Fibroblast of villous mesenchyme (primary cell): ENCODE data around the gene TF. TPM values are rescaled to one million over a fixed set of nuclear protein-coding genes. Genes with fewer than 3 reads are reported as not detected.

Experiments
- DNase-seq: peaks from one replicate; pipeline ENCODE4 v3.0.0-alpha.2; 2010; ENCODE audit warnings: low read depth
- H3K4me3 ChIP-seq: 2 replicates; pipeline ENCODE4 v1.5.1; 2011; ENCODE audit warnings: low read depth, mild to moderate bottlenecking, low read length
- CTCF ChIP-seq: IDR thresholded peaks from 2 replicates; pipeline ENCODE4 v1.5.1; 2012; ENCODE audit warnings: low read depth, mild to moderate bottlenecking, low read length; ENCODE audit not compliant: insufficient read depth
- small RNA-seq: library from RNA; depleted of rRNA; stranded (forward); fragments of <200 nt; gene quantifications from one replicate; pipeline ENCODE3, GENCODE V24; 2012
- total RNA-seq: library from RNA; depleted of rRNA; stranded (reverse); fragments of >200 nt; gene quantifications from 2 replicates; pipeline ENCODE4 v1.2.3, GENCODE V29; 2012

The TF gene
- total RNA-seq, 1 donor = not detected

DNA sequence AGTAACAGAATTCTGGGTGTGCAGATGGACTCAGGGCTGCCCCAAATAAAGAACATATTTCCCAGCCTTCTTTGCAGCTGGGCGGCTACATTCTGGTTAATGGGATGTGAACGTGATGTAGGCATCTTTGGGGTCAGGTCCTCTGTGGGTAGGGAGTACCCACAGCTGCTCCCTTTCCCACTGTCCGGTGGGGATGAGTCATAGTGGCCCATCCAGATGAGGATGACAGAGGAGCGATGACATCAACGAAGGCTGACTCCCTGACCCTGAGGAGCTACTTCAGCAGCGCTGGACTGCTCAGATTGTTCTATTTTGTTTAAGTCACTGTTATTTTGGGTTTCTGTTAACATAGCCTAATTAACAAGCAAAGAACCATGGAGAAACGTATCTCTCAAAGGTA, 97.4 kb downstream of the TF start:
- no peak overlapping the region for H3K4me3 ChIP-seq
- no peak for TF ChIP-seq CTCF
- DNase-seq = peak; percentile 86

DNA sequence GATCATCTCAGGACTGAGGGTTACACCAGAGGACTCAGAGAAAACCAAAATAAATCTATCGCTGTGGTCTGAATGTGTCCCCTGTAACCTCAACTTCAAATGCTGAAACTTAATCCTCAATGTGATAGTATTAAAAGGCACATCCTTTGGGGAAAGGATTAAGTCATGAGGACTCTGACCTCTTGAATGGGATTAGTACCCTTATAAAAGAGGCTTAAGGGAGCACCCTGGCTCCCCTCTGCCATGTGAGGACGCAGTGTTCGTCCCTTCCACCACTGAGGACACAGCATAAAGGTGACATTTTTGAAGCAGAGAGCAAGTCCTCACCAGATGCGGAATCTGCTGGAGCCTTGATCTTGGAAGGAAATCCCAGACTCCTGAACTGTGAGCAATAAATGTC, 98.9 kb downstream of the TF start:
- H3K4me3 ChIP-seq = no peak overlapping the region
- no peak for TF ChIP-seq CTCF
- no peak for DNase-seq

Small RNA genes within 50 kb of the gene (small RNA-seq; reads per million reads assigned to genes)
- gene RNA5SP140 = not detected

Other genes with a start within 250 kb of the TF start
- gene CDV3, start 172.7 kb upstream of the TF start, total RNA-seq = 184 and 277 TPM in 2 replicates
- 42.2 and 51.4 TPM in 2 replicates for gene TOPBP1, start 84.5 kb upstream of the TF start, total RNA-seq
- 63.5 and 112 TPM in 2 replicates for gene SRPRB, start 59.4 kb downstream of the TF start, total RNA-seq
- 0.32 and 0.86 TPM in 2 replicates for gene RAB6B, start 149.5 kb downstream of the TF start, total RNA-seq